Cardiac muscle cell (in vitro differentiated cells and primary cell): ENCODE measurements around the gene EPHA10. TPM values are rescaled to one million over a fixed set of nuclear protein-coding genes. Genes with fewer than 3 reads are reported as not detected.

Experiments
- DNase-seq, 2 donors: peaks; one replicate each; pipeline versions ENCODE4 v3.0.0 to v3.0.0-alpha.2; 2010 to 2017; ENCODE audit warnings: low read depth in 1 of 2, low spot score in 1 of 2
- H3K27ac ChIP-seq: fragments of 200-600 bp; sonication (generic); 2 replicates; pipeline ENCODE4 v1.5.1; 2016
- H3K27me3 ChIP-seq: fragments of 200-600 bp; sonication (generic); 2 replicates; pipeline ENCODE4 v1.6.0; 2016; ENCODE audit warnings: control low read depth
- H3K36me3 ChIP-seq: fragments of 200-600 bp; sonication (generic); 2 replicates; pipeline ENCODE4 v1.5.1; 2016; ENCODE audit warnings: control low read depth
- H3K4me1 ChIP-seq: fragments of 200-600 bp; sonication (generic); 2 replicates; pipeline ENCODE4 v1.8.1; 2017; ENCODE audit warnings: low read depth, mild to moderate bottlenecking, mixed run types
- H3K4me3 ChIP-seq: fragments of 200-600 bp; sonication (generic); 2 replicates; pipeline ENCODE4 v1.5.1; 2016; ENCODE audit warnings: mild to moderate bottlenecking
- H3K9me3 ChIP-seq: fragments of 200-600 bp; sonication (generic); 2 replicates; pipeline ENCODE4 v1.5.1; 2017; ENCODE audit warnings: low read depth, mild to moderate bottlenecking, control low read depth
- polyA plus RNA-seq: library from polyadenylated mRNA; unstranded; fragments of >200 nt; fragmentation: Nextera tagmentation; extraction: Ambion mirVana; gene quantifications from 2 replicates; pipeline ENCODE4 v1.2.1, GENCODE V29; 2016
- total RNA-seq: library from RNA; depleted of rRNA; stranded (reverse); fragments of >200 nt; gene quantifications from 2 replicates; pipeline ENCODE4 v1.2.3, GENCODE V29; 2016
- TF ChIP-seq, protein P1 (sequence below): IDR thresholded peaks from 2 replicates; pipeline ENCODE4 v1.5.1; 2012; ENCODE audit warnings: low read depth, mild to moderate bottlenecking, low read length

The EPHA10 gene
- total and polyA plus RNA-seq, 2 experiments from 2014 or later: 0.38 TPM; not detected in 1

DNA sequence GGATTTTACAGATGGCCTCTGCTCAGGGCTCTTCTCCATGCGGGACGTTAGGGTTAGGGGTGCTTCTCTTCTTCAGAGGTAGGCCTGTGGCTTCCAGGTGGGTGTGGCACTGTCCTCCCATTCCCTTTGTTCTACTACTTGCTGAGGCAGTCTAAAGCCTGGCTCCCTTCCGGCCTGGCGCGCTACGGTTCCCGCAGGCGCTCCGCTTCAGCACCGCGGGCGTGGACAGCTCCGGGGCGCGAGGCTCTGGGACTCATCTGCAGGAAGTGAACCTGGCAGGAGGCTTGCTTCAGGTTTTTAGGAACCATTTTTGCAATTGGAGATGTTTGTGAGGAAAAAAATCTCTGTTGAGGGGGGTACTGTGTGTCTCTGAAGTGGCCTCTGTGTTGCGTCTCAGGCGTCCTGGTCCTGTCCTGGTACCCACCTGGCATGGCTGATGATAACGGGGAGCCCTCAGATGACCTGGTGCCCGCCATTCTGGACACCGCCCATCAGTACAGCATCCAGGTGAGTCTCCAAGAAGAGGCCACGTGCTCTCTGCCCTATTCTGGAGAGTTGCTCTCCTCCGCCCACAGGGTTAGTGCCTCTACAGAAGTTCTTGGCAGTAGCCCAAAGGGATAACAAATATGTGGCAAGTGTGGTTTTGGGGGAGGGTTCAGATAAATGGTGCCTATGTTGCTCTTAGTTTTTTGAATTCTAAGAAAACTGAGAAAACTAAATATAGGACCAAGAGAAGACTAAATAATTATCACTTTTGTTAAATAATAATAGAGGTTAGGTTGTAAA lies 30.6 kb upstream of the EPHA10 start:
- Histone ChIP-seq H3K27me3 (peaks cover 47% of the 10 kb centered on the region), H3K36me3 (no peaks in the 10 kb centered on the region), H3K4me3 (no peak overlapping the region), H3K9me3 (no peaks in the 10 kb centered on the region), H3K27ac (no peak overlapping the region), H3K4me1 (no peaks in the 10 kb centered on the region)
- TF ChIP-seq, protein P1, sequence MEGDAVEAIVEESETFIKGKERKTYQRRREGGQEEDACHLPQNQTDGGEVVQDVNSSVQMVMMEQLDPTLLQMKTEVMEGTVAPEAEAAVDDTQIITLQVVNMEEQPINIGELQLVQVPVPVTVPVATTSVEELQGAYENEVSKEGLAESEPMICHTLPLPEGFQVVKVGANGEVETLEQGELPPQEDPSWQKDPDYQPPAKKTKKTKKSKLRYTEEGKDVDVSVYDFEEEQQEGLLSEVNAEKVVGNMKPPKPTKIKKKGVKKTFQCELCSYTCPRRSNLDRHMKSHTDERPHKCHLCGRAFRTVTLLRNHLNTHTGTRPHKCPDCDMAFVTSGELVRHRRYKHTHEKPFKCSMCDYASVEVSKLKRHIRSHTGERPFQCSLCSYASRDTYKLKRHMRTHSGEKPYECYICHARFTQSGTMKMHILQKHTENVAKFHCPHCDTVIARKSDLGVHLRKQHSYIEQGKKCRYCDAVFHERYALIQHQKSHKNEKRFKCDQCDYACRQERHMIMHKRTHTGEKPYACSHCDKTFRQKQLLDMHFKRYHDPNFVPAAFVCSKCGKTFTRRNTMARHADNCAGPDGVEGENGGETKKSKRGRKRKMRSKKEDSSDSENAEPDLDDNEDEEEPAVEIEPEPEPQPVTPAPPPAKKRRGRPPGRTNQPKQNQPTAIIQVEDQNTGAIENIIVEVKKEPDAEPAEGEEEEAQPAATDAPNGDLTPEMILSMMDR: no peak
- DNase-seq: peak; percentile 76 to 79

DNA sequence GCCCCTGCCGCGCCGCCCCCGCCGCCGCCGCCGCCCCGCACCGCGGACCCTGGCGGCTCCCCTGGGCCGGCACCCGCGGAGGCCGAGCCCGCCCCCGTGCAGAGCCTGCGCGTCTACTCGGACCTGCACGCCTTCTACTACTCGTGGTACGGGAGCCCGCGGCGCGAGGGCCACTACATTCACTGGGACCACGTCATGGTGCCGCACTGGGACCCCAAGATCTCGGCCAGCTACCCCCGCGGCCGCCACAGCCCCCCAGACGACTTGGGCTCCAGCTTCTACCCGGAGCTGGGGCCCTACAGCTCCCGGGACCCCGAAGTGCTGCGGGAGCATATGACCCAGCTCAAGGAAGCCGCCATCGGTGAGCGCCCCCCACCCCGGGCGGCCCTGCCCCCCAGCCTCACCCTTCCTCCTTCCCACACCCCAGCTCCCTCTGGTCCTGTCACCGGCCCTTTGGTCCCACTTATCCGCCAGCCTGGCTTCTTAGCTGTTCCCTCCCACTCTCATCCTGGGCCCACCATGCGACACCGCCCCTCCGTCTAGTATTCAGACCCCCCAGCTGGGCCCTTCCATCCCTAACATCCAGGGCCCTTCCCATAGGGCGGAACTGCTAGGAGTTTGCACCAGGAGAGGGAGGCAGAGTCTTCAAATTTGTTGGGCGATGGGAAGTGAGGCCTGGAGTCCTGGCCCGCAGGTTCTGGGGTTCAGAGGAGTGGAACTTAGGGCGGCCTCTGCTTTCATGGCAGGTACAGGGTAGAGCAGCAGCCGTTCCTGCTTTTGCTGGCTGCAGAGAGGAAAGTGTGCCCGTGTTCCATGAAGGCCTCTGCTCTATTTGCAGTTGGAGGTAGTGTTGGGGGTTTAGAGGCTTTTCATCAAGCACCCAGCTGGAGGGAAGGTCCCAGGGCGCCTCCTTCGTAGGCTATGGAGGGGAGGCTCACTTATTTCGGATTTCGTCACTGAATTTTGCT lies 29.7 kb upstream of the EPHA10 start:
- TF ChIP-seq, protein P1: no peak
- no peaks in the 10 kb centered on the region for H3K36me3 ChIP-seq
- no peak for DNase-seq
- no peaks in the 10 kb centered on the region for H3K4me1 ChIP-seq
- no peaks in the 10 kb centered on the region for H3K9me3 ChIP-seq
- peak overlapping the region; percentile 50 for H3K4me3 ChIP-seq
- H3K27me3 ChIP-seq: peaks cover 55% of the 10 kb centered on the region
- H3K27ac ChIP-seq: no peak overlapping the region

DNA sequence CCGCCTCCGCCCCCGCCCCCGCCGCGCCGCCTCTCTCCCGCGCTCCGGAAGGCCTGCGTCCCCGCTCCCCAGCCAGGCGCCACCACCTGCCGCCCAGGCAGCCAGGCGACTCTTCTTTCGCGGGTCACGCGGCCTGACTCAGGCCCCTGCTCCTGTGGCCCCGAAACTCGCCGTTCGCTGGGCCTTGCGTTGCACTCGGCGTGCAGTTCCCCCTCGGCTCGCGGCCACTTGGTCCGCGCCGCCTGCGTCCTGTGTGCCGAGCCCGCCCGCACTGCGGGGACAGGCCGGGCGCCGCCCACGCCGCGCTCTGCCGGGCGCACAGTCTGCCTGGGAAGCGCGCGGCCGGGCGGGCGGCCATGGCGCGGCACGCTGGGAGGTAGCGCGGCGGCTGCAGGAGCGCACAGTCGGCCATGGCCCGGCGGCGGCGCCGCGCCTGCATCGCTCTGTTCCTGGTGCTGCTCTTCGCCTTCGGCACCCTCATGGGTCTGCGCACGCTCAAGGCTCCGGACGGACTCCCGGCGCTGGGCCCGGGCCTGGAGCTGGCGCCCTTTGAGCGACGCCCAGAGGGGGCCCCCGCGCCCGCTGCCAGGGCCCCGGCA lies 29.0 kb upstream of the EPHA10 start, which contains the start of gene MANEAL:
TSS of gene MANEAL (plus strand) at position 75 of the 599 bp plus-strand sequence. CDS start at position 411, 336 bp downstream.
- Histone ChIP-seq H3K36me3 (no peaks in the 10 kb centered on the region), H3K9me3 (no peaks in the 10 kb centered on the region), H3K4me3 (peak within 1 kb of the TSS; percentile 50), H3K27ac (no peak within 1 kb of the TSS), H3K27me3 (peaks cover 55% of the 10 kb centered on the region), H3K4me1 (no peaks in the 10 kb centered on the region)
- peak; percentile 68 to 88 for DNase-seq
- TF ChIP-seq, protein P1: no peak

DNA sequence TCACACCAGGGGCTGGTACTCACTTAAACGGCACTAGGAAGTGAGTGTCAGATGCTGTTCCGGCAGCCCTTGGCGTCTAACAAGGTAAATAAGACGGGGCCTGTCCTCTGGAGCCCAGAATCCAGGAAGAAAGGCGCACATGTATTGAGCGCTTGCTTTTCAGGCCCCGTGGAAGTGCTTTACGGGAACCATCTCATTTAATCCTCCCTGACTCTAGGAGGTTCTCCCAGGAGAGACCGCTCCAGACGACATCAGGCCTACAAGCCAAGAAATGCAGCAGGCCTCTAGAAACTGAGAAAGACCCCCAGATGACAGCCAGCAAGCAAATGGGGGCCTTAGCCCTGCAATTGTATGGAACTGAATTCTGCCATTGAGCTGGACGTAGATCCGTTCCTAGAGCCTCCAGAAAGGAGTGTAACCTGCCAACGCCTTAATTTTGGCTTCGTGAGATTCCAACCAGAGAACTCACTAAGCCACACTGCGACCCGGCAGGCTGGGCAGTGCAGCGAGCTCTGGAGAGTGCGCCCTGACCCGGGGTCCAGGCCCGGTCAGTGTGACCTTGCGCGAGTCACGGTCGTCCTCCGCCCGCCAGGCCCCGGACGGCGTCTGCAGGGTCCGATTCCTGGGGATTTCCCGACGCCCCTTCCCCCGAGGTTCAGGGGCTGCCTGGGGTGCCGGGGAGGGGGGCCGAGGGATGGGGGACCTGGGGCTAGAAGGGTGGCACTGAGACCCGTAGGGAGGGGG lies 28.2 kb upstream of the EPHA10 start:
- Histone ChIP-seq H3K27ac (no peak overlapping the region), H3K9me3 (no peaks in the 10 kb centered on the region), H3K36me3 (no peaks in the 10 kb centered on the region), H3K4me3 (peak overlapping the region; percentile 50), H3K27me3 (peaks cover 59% of the 10 kb centered on the region), H3K4me1 (no peaks in the 10 kb centered on the region)
- TF ChIP-seq, protein P1: no peak
- DNase-seq: no peak

DNA sequence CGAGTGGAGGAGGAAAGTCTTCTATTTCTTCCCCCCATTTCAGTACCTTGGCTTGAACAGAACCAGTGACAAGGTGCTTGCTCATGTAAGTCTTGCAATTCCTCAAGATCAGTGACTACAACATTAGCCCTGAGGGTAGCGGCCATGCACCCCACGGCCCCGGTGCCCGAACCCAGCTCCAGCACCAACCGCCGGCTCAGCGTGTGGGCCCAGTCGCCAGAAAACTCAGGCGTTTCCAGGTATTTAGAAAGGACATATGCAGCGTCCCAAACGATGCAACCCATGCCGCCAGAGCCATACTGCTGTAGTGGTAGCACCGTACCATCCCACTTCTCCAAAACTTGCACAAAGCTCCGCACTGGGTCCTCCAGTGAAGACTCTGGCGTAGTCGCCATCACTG lies 17.6 kb upstream of the EPHA10 start:
- Histone ChIP-seq H3K4me3 (no peak overlapping the region), H3K4me1 (no peaks in the 10 kb centered on the region), H3K27ac (no peak overlapping the region), H3K36me3 (no peaks in the 10 kb centered on the region), H3K9me3 (no peaks in the 10 kb centered on the region), H3K27me3 (peaks cover 34% of the 10 kb centered on the region)
- TF ChIP-seq, protein P1: no peak
- DNase-seq: no peak
